H9 (cell line): ENCODE results near the gene NOP9. TPM values are rescaled to one million over a fixed set of nuclear protein-coding genes. Genes with fewer than 3 reads are reported as not detected.

ENCODE experiments used
- DNase-seq: peaks from one replicate; pipeline ENCODE4 v3.0.0-alpha.2; 2017
- H2AFZ ChIP-seq: one replicate; pipeline ENCODE4 v1.6.1; 2013; ENCODE audit warnings: mild to moderate bottlenecking, low read length, control low read depth, moderate library complexity
- H2AK5ac ChIP-seq: 2 replicates; pipeline ENCODE4 v1.6.1; 2013; ENCODE audit warnings: low read length, control low read depth, mixed read lengths; ENCODE audit not compliant: insufficient read length
- H2BK120ac ChIP-seq: one replicate; pipeline ENCODE4 v1.6.1; 2013; ENCODE audit warnings: low read depth, mild to moderate bottlenecking, low read length, control low read depth, inconsistent platforms; ENCODE audit not compliant: poor library complexity, severe bottlenecking
- H2BK12ac ChIP-seq: 2 replicates; pipeline ENCODE4 v1.6.1; 2013; ENCODE audit warnings: low read length, control low read depth, mixed read lengths, low read depth; ENCODE audit not compliant: insufficient read length
- H2BK15ac ChIP-seq: 2 replicates; pipeline ENCODE4 v1.6.1; 2013; ENCODE audit warnings: low read depth, low read length, control low read depth
- H2BK20ac ChIP-seq: one replicate; pipeline ENCODE4 v1.6.1; 2013; ENCODE audit warnings: low read depth, mild to moderate bottlenecking, low read length, control low read depth, inconsistent platforms; ENCODE audit not compliant: poor library complexity, severe bottlenecking
- H2BK5ac ChIP-seq: 2 replicates; pipeline ENCODE4 v1.6.1; 2013; ENCODE audit warnings: low read length, control low read depth, mixed read lengths; ENCODE audit not compliant: insufficient read length
- H3K14ac ChIP-seq: 2 replicates; pipeline ENCODE4 v1.6.1; 2013; ENCODE audit warnings: low read length, control low read depth; ENCODE audit not compliant: insufficient read depth
- H3K18ac ChIP-seq: 2 replicates; pipeline ENCODE4 v1.6.1; 2013; ENCODE audit warnings: low read depth, mild to moderate bottlenecking, mixed read lengths, low read length, control low read depth; ENCODE audit not compliant: insufficient read length
- H3K23ac ChIP-seq: 2 replicates; pipeline ENCODE4 v1.6.1; 2013; ENCODE audit warnings: low read length, control low read depth, mixed read lengths, low read depth; ENCODE audit not compliant: insufficient read length
- H3K23me2 ChIP-seq: 2 replicates; pipeline ENCODE4 v1.6.1; 2013; ENCODE audit warnings: low read depth, mild to moderate bottlenecking, mixed read lengths, low read length, control low read depth; ENCODE audit not compliant: insufficient read length, poor library complexity, severe bottlenecking
- H3K27ac ChIP-seq: 2 replicates; pipeline ENCODE4 v1.5.1; 2013; ENCODE audit warnings: low read length, control low read depth, mixed read lengths, low read depth; ENCODE audit not compliant: insufficient read length
- H3K27me3 ChIP-seq: 2 replicates; pipeline ENCODE4 v1.6.1; 2013; ENCODE audit warnings: low read length, control low read depth, inconsistent platforms; ENCODE audit not compliant: insufficient read depth
- H3K4ac ChIP-seq: 2 replicates; pipeline ENCODE4 v1.6.1; 2013; ENCODE audit warnings: low read depth, mild to moderate bottlenecking, control low read depth, inconsistent platforms, low read length, moderate library complexity
- H3K4me1 ChIP-seq: 2 replicates; pipeline ENCODE4 v1.6.1; 2013; ENCODE audit warnings: low read length, control low read depth, inconsistent platforms; ENCODE audit not compliant: insufficient read depth
- H3K4me2 ChIP-seq: 2 replicates; pipeline ENCODE4 v1.6.1; 2013; ENCODE audit warnings: low read length, control low read depth, mixed read lengths; ENCODE audit not compliant: insufficient read length, insufficient read depth
- H3K56ac ChIP-seq: 2 replicates; pipeline ENCODE4 v1.6.1; 2013; ENCODE audit warnings: low read depth, mild to moderate bottlenecking, mixed read lengths, low read length, control low read depth; ENCODE audit not compliant: insufficient read length
- H3K79me1 ChIP-seq: 2 replicates; pipeline ENCODE4 v1.6.1; 2013; ENCODE audit warnings: low read depth, mild to moderate bottlenecking, moderate library complexity, low read length, control low read depth, inconsistent platforms; ENCODE audit not compliant: insufficient read depth, poor library complexity, severe bottlenecking
- H3K79me2 ChIP-seq: 2 replicates; pipeline ENCODE4 v1.6.1; 2013; ENCODE audit warnings: low read length, control low read depth, inconsistent platforms; ENCODE audit not compliant: insufficient read depth
- H3K9ac ChIP-seq: 2 replicates; pipeline ENCODE4 v1.6.1; 2013; ENCODE audit warnings: low read length, control low read depth, mixed read lengths; ENCODE audit not compliant: insufficient read length; ENCODE audit errors: extremely low read depth
- H3K9me3 ChIP-seq: one replicate; pipeline ENCODE4 v1.6.1; 2013; ENCODE audit warnings: low read depth, low read length, inconsistent platforms; ENCODE audit not compliant: control insufficient read depth
- H3T11ph ChIP-seq: one replicate; pipeline ENCODE4 v1.6.1; 2013; ENCODE audit warnings: mild to moderate bottlenecking, low read length, control low read depth, inconsistent platforms
- H4K20me1 ChIP-seq: one replicate; pipeline ENCODE4 v1.6.1; 2013; ENCODE audit not compliant: control insufficient read depth, insufficient read length, insufficient read depth
- H4K5ac ChIP-seq: 2 replicates; pipeline ENCODE4 v1.6.1; 2013; ENCODE audit warnings: low read depth, mild to moderate bottlenecking, mixed read lengths, low read length, control low read depth; ENCODE audit not compliant: insufficient read length
- H4K8ac ChIP-seq: replicated peaks from 2 replicates; pipeline ENCODE4 v1.6.1; 2013; ENCODE audit warnings: low read length, control low read depth, mixed read lengths, low read depth; ENCODE audit not compliant: insufficient read length
- H4K91ac ChIP-seq: 2 replicates; pipeline ENCODE4 v1.6.1; 2013; ENCODE audit warnings: low read depth, mild to moderate bottlenecking, moderate library complexity, mixed read lengths, low read length, control low read depth; ENCODE audit not compliant: insufficient read length
- H3K27ac Mint-ChIP-seq, 3 experiments: 2 replicates in 2 of 3; 3 replicates in 1 of 3; pipeline ENCODE4 v1.8.0; 2020 to 2021; ENCODE audit warnings: mixed read lengths in 3 of 3, mild to moderate bottlenecking in 1 of 3, moderate library complexity in 1 of 3
- H3K27me3 Mint-ChIP-seq: 2 replicates; pipeline ENCODE4 v1.8.0; 2021; ENCODE audit warnings: low read depth, mild to moderate bottlenecking, moderate library complexity, mixed read lengths
- H3K36me3 Mint-ChIP-seq, 3 experiments: 2 replicates in 2 of 3; 3 replicates in 1 of 3; pipeline ENCODE4 v1.8.0; 2020 to 2021; ENCODE audit warnings: low read depth in 3 of 3, mixed read lengths in 3 of 3; ENCODE audit not compliant: insufficient read depth in 1 of 3
- H3K4me1 Mint-ChIP-seq, 2 experiments: 2 replicates each; pipeline ENCODE4 v1.8.0; 2020; ENCODE audit warnings: mixed read lengths in 2 of 2
- H3K4me3 Mint-ChIP-seq, 2 experiments: 2 replicates in 1 of 2; 3 replicates in 1 of 2; pipeline ENCODE4 v1.8.0; 2020 to 2021; ENCODE audit warnings: mild to moderate bottlenecking in 2 of 2, mixed read lengths in 2 of 2, moderate library complexity in 1 of 2
- H3K9me3 Mint-ChIP-seq, 2 experiments: 2 replicates in 1 of 2; 3 replicates in 1 of 2; pipeline ENCODE4 v1.8.0; 2020; ENCODE audit warnings: mild to moderate bottlenecking in 2 of 2, mixed read lengths in 2 of 2, moderate library complexity in 1 of 2
- CTCF ChIP-seq: fragments of 200-600 bp; sonication (generic); conservative IDR thresholded peaks from 3 replicates; pipeline ENCODE4 v1.8.0; 2021; ENCODE audit warnings: antibody characterized with exemption, mild to moderate bottlenecking
- WGBS: extraction: QIAGEN DNeasy Blood & Tissue Kit; methylation state at CpG from one replicate; pipeline ENCODE4 v1.1.7; 2013; ENCODE audit warnings: missing lambda C conversion rate, low lambda C conversion rate, mixed read lengths; ENCODE audit not compliant: insufficient read length; ENCODE audit errors: extremely low coverage; 5-methylcytosine and 5-hydroxymethylcytosine counted together
- total RNA-seq: library from RNA; stranded (reverse); gene quantifications from 2 replicates; pipeline ENCODE4 v1.2.1, GENCODE V29; 2021

NOP9 gene
- total RNA-seq, 1 experiment from 2014 or later: 34.7 TPM

GRCh38 chr14:24300326-24300980 is 803 bp downstream of the NOP9 start:
- Histone ChIP-seq H2BK5ac (no peak overlapping the region), H3K4ac (no peak overlapping the region), H3K23me2 (peaks cover 11% of the 10 kb centered on the region), H3K9ac (peak overlapping the region; percentile 76), H3K79me1 (peaks cover 3% of the 10 kb centered on the region), H3K4me2 (peak overlapping the region; percentile 100), H2BK15ac (no peak overlapping the region), H3K27me3 (no peaks in the 10 kb centered on the region), H3K18ac (no peak overlapping the region), H2AK5ac (no peak overlapping the region), H3K9me3 (no peaks in the 10 kb centered on the region), H3K56ac (no peak overlapping the region), H2BK120ac (no peak overlapping the region), H3K27ac (no peak overlapping the region), H4K5ac (no peak overlapping the region), H2BK12ac (no peak overlapping the region), H3K23ac (no peak overlapping the region), H3K4me1 (peaks cover 4% of the 10 kb centered on the region; the same call in 1 of the 2 replicates), H4K20me1 (no peaks in the 10 kb centered on the region), H4K91ac (no peak overlapping the region), H2AFZ (no peak overlapping the region), H3K14ac (no peak overlapping the region), H4K8ac (no peak overlapping the region), H3T11ph (no peak overlapping the region), H3K79me2 (peaks cover 4% of the 10 kb centered on the region; the same call in 1 of the 2 replicates), H2BK20ac (no peak overlapping the region)
- H3K4me1 Mint-ChIP-seq: peaks cover 21 to 22% of the 10 kb centered on the region in 2 experiments
- no peaks in the 10 kb centered on the region; a peak in 1 of 5 replicates for H3K9me3 Mint-ChIP-seq
- H3K27ac Mint-ChIP-seq: peak overlapping the region in 2 of 3 experiments; percentile 83 to 97; a peak in 3 of 7 replicates
- DNase-seq: no peak
- no CpG with 5 or more reads among the region's 16 CpGs for WGBS
- peak overlapping the region; percentile 91 to 93 for H3K4me3 Mint-ChIP-seq
- no peaks in the 10 kb centered on the region; the same call in 1 of the 2 replicates for H3K27me3 Mint-ChIP-seq
- peaks cover 31 to 59% (median 56%) of the 10 kb centered on the region in 3 experiments for H3K36me3 Mint-ChIP-seq
- TF ChIP-seq CTCF: no peak
